ENCODE data around the gene ZNF385B. TPM values are rescaled to one million over a fixed set of nuclear protein-coding genes. Genes with fewer than 3 reads are reported as not detected.
"Not testable (repeated sequence)": the region's sequence is repeated elsewhere in the genome, so short reads cannot be mapped to it uniquely, and the experiment has no call there.

ZNF385B gene
- total and polyA plus RNA-seq, 2 donors from 2014 or later: 5.9 to 10.9 TPM

GRCh38 chr2:179788104-179788503, 73.3 kb downstream of the ZNF385B start:
- H3K36me3 ChIP-seq (ENCODE audit: control insufficient read depth in 2 of 3, insufficient read depth in 3 of 3, low read length in 3 of 3): no peaks in the 10 kb centered on the region
- no peaks in the 10 kb centered on the region for H3K9me3 ChIP-seq (ENCODE audit: control insufficient read depth in 2 of 3, insufficient read depth in 1 of 3, low read length in 3 of 3)
- H3K9ac ChIP-seq (ENCODE audit: low read length in 3 of 3): no peak overlapping the region
- H3K27ac ChIP-seq (ENCODE audit: low read depth in 2 of 2, low read length in 2 of 2): no peak overlapping the region
- no peak overlapping the region for H3K4me3 ChIP-seq (ENCODE audit: low read length in 3 of 3)
- DNase-seq (no peak), FAIRE-seq (no peak)
- no peaks in the 10 kb centered on the region for H3K4me1 ChIP-seq (ENCODE audit: control insufficient read depth in 2 of 3, insufficient read depth in 2 of 3, low read depth in 1 of 3, low read length in 3 of 3)
- intact Hi-C loops (cut with DNase I): no loop called here
- no peaks in the 10 kb centered on the region for H3K27me3 ChIP-seq (ENCODE audit: control insufficient read depth, insufficient read depth, low read length)
- TF ChIP-seq CTCF (IDR thresholded peaks at IDR 0.05; ENCODE audit: borderline replicate concordance, extremely low read depth, insufficient read depth): no peak

- Histone ChIP-seq H3K4me3 (ENCODE audit: low read length in 3 of 3) (no peak overlapping the region), H3K27me3 (ENCODE audit: control insufficient read depth, insufficient read depth, low read length) (no peaks in the 10 kb centered on the region), H3K36me3 (ENCODE audit: control insufficient read depth in 2 of 3, insufficient read depth in 3 of 3, low read length in 3 of 3) (no peaks in the 10 kb centered on the region), H3K9me3 (ENCODE audit: control insufficient read depth in 2 of 3, insufficient read depth in 1 of 3, low read length in 3 of 3) (no peaks in the 10 kb centered on the region), H3K4me1 (ENCODE audit: control insufficient read depth in 2 of 3, insufficient read depth in 2 of 3, low read depth in 1 of 3, low read length in 3 of 3) (no peaks in the 10 kb centered on the region), H3K9ac (ENCODE audit: low read length in 3 of 3) (no peak overlapping the region), H3K27ac (ENCODE audit: low read depth in 2 of 2, low read length in 2 of 2) (no peak overlapping the region)
- FAIRE-seq: no peak
- intact Hi-C loops (cut with DNase I): no loop called here
- TF ChIP-seq CTCF (IDR thresholded peaks at IDR 0.05; ENCODE audit: borderline replicate concordance, extremely low read depth, insufficient read depth): no peak
- DNase-seq: no peak
These were observed 73.8 kb downstream of the ZNF385B start for GRCh38 chr2:179787601-179788000.

GRCh38 chr2:179785902-179786301, 75.5 kb downstream of the ZNF385B start:
- no peaks in the 10 kb centered on the region for H3K27me3 ChIP-seq (ENCODE audit: control insufficient read depth, insufficient read depth, low read length)
- H3K36me3 ChIP-seq (ENCODE audit: control insufficient read depth in 2 of 3, insufficient read depth in 3 of 3, low read length in 3 of 3): no peaks in the 10 kb centered on the region
- H3K4me1 ChIP-seq (ENCODE audit: control insufficient read depth in 2 of 3, insufficient read depth in 2 of 3, low read depth in 1 of 3, low read length in 3 of 3): no peaks in the 10 kb centered on the region
- DNase-seq: no peak
- intact Hi-C loops (cut with DNase I): no loop called here
- H3K9me3 ChIP-seq (ENCODE audit: control insufficient read depth in 2 of 3, insufficient read depth in 1 of 3, low read length in 3 of 3): no peaks in the 10 kb centered on the region
- TF ChIP-seq CTCF (IDR thresholded peaks at IDR 0.05; ENCODE audit: borderline replicate concordance, extremely low read depth, insufficient read depth): no peak
- no peak overlapping the region for H3K27ac ChIP-seq (ENCODE audit: low read depth in 2 of 2, low read length in 2 of 2)
- H3K4me3 ChIP-seq (ENCODE audit: low read length in 3 of 3): no peak overlapping the region
- H3K9ac ChIP-seq (ENCODE audit: low read length in 3 of 3): no peak overlapping the region
- FAIRE-seq: no peak

GRCh38 chr2:179782346-179782745, 79.1 kb downstream of the ZNF385B start:
- DNase-seq; H3K4me1 ChIP-seq (ENCODE audit: control insufficient read depth in 2 of 3, insufficient read depth in 2 of 3, low read depth in 1 of 3, low read length in 3 of 3): not testable (repeated sequence)

More at GRCh38 chr2:179782346-179782745, 79.1 kb downstream of the ZNF385B start:
- H3K27ac ChIP-seq (ENCODE audit: low read depth in 2 of 2, low read length in 2 of 2); H3K4me3 ChIP-seq (ENCODE audit: low read length in 3 of 3); FAIRE-seq; intact Hi-C loops (cut with DNase I); H3K27me3 ChIP-seq (ENCODE audit: control insufficient read depth, insufficient read depth, low read length); H3K9ac ChIP-seq (ENCODE audit: low read length in 3 of 3); H3K36me3 ChIP-seq (ENCODE audit: control insufficient read depth in 2 of 3, insufficient read depth in 3 of 3, low read length in 3 of 3); H3K9me3 ChIP-seq (ENCODE audit: control insufficient read depth in 2 of 3, insufficient read depth in 1 of 3, low read length in 3 of 3): not testable (repeated sequence)
